HT1080 (cell line): Measurements from ENCODE around the gene UNKL. TPM values are rescaled to one million over a fixed set of nuclear protein-coding genes. Genes with fewer than 3 reads are reported as not detected.

Source experiments
- total RNA-seq: library from RNA; depleted of rRNA; stranded (reverse); fragments of >200 nt; shearing (Covaris generic); gene quantifications from 2 replicates; pipeline ENCODE4 v1.2.3, GENCODE V29; 2014; rRNA removed

The UNKL gene
- total RNA-seq, 1 experiment from 2014 or later = 21.8 TPM

Other genes with a start within 250 kb of the UNKL start
- gene TPSG1, start 189.4 kb downstream of the UNKL start, total RNA-seq = not detected in 2 replicates
- not detected in 2 replicates for gene TPSB2, start 184.5 kb downstream of the UNKL start, total RNA-seq
- not detected in 2 replicates for gene TPSAB1, start 174.0 kb downstream of the UNKL start, total RNA-seq
- not detected in 2 replicates for gene TPSD1, start 158.6 kb downstream of the UNKL start, total RNA-seq
- 73.1 and 121 TPM in 2 replicates for gene UBE2I, start 105.1 kb downstream of the UNKL start, total RNA-seq
- gene BAIAP3, start 81.1 kb downstream of the UNKL start, total RNA-seq = 0.13 and 0.50 TPM in 2 replicates
- 103 and 109 TPM in 2 replicates for gene TSR3, start 62.8 kb downstream of the UNKL start, total RNA-seq
- 38.2 and 38.9 TPM in 2 replicates for gene GNPTG, start 62.8 kb downstream of the UNKL start, total RNA-seq
- gene UQCC4, start 6.0 kb upstream of the UNKL start, total RNA-seq = 42.0 and 62.9 TPM in 2 replicates
- not detected in 2 replicates for gene PERCC1, start 16.4 kb upstream of the UNKL start, total RNA-seq
- gene CCDC154, start 29.9 kb upstream of the UNKL start, total RNA-seq = 0.03 and 0.26 TPM in 2 replicates
- 57.5 and 67.0 TPM in 2 replicates for gene CLCN7, start 60.3 kb upstream of the UNKL start, total RNA-seq
- gene PTX4, start 74.2 kb upstream of the UNKL start, total RNA-seq = not detected in 2 replicates
- gene TELO2, start 78.7 kb upstream of the UNKL start, total RNA-seq = 27.1 and 35.6 TPM in 2 replicates
- gene TMEM204, start 119.0 kb upstream of the UNKL start, total RNA-seq = 35.7 and 37.2 TPM in 2 replicates
- 3.3 and 5.0 TPM in 2 replicates for gene IFT140, start 197.4 kb upstream of the UNKL start, total RNA-seq
- gene CRAMP1, start 197.7 kb upstream of the UNKL start, total RNA-seq = 5.7 and 7.0 TPM in 2 replicates